ENCODE measurements around the gene NCLN.
A peak's percentile ranks its signal among the peaks of the same experiment; 100 is the strongest.
"Not testable (repeated sequence)": the region's sequence is repeated elsewhere in the genome, so short reads cannot be mapped to it uniquely, and the experiment has no call there.

Gene NCLN

GRCh38 chr19:3154957-3155736, 30.6 kb upstream of the NCLN start:
- peak; percentile 76 for DNase-seq (ENCODE audit: low read depth)

- DNase-seq (ENCODE audit: low read depth), result no peak
These were observed 28.5 kb upstream of the NCLN start for GRCh38 chr19:3157096-3157845.

- DNase-seq (ENCODE audit: low read depth), result no peak
These were observed 26.2 kb upstream of the NCLN start for GRCh38 chr19:3159565-3159964.

DNA sequence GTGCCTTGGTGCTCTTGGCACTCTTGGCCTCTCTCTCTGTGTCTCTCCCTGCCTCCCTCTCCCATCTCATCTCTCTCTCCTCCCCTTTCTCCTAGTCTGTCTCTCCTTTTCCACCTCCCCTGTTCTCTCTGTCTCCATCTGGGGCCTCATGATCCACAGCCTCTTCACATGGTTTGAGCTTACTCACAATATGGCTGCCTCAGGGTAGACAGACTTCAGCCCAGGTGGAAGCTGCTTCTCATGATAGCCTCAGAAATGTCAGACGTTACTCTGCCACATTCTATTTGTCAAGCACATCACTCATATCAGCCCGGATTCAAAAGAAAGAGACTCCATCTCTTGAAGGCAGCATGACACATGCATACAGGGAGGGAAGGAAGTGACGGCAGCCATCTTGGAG, 25.5 kb upstream of the NCLN start:
- DNase-seq (ENCODE audit: low read depth), result no peak

GRCh38 chr19:3161453-3161852, 24.3 kb upstream of the NCLN start:
- DNase-seq (ENCODE audit: low read depth), result no peak

DNA sequence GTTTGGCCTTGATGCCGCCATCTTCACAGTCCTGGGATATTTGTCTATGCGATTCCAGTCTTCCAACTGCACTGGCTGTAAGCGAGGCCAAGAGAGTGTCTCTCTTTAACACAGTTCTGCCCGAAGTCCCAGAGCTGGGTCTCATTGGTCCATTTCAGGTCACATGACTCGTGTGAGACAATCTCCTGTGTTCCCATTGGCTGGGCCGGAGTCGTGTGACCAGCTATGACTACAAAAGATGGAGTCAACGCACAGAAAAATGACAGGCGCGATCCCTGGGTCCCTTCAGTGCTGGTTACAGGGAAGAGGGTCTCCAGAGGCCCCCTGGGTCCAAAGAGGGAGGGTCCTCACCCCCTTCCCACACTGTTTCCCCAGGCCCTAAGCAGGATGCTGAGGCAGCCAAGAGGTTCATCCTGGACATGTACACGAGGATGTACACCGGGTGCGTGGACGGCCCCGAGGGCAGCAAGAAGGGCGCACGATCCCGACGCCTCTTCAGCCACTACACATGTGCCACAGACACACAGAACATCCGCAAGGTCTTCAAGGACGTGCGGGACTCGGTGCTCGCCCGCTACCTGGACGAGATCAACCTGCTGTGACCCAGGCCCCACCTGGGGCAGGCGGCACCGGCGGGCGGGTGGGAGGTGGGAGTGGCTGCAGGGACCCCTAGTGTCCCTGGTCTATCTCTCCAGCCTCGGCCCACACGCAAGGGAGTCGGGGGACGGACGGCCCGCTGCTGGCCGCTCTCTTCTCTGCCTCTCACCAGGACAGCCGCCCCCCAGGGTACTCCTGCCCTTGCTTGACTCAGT, 23.1 kb upstream of the NCLN start:
- no peak for DNase-seq (ENCODE audit: low read depth)

DNA sequence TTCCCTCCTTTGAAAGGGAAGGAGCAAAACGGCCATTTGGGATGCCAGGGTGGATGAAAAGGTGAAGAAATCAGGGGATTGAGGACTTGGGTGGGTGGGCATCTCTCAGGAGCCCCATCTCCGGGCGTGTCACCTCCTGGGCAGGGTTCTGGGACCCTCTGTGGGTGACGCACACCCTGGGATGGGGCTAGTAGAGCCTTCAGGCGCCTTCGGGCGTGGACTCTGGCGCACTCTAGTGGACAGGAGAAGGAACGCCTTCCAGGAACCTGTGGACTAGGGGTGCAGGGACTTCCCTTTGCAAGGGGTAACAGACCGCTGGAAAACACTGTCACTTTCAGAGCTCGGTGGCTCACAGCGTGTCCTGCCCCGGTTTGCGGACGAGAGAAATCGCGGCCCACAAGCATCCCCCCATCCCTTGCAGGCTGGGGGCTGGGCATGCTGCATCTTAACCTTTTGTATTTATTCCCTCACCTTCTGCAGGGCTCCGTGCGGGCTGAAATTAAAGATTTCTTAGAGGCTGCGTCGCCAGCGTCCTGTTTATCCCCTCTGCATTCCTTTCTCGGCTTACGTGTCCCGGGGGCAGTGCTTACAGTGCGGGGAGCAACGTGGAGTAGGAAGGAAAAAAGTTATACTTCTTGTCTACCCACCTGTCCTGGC, 22.4 kb upstream of the NCLN start:
- DNase-seq (ENCODE audit: low read depth), result peak; percentile 60

DNA sequence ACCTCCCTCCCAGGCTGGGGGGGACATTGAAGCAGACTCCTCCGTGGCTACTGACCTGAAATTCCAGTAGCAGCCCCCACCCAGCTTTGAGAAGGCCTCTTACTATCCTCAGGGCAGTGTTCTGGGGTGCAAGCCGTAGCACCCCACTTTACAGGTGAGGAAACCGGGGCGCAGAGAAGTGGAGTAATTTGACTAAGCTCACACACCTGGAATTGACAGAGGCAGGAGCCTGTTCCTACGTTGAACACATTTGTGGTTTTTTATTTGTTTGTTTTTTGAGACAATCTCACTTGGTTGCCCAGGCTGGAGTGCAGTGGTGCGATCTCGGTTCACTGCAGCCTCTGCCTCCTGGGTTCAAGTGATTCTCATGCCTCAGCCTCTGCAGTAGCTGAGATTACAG, 21.8 kb upstream of the NCLN start:
- DNase-seq (ENCODE audit: low read depth), result no peak

DNA sequence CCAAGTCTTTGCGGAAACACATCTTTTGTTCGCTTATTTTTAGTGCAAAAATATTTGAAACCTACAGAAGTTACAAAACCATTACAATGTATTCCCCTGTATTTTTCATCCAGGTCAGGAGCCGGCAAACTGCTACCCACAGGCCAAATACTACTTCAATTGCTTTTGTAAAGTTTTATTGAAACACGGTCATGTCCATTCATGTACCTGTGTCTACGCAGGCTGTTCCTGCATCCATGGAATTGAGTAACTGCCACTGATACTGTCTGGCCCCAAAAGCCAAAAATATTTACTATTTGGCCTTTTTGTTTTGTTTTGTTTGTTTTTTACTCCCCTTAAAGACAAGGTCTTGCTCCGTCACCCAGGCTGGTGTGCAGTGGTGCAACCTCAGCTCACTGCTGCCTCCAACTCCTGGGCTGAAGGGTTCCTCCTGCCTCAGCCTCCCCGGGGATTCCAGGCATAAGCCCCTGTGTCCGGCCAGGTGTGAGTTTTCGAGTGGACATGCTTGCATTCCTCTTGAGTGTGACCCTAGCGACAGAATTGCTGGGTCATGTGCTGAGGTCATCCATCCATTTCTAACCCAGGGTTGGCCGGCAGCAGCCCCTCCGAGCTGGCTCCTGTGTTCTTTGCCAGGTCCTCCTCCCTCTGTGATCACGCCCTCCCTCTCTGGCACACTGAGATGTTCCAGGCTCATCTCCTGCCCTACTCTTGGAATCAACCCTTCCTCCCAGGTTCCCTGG, 18.0 kb upstream of the NCLN start:
- no peak for DNase-seq (ENCODE audit: low read depth)

GRCh38 chr19:3171894-3172672, 13.6 kb upstream of the NCLN start:
- DNase-seq (ENCODE audit: low read depth), result no peak

GRCh38 chr19:3172673-3173000, 13.1 kb upstream of the NCLN start:
- not testable (repeated sequence) for DNase-seq (ENCODE audit: low read depth)

GRCh38 chr19:3175781-3176714, 9.7 kb upstream of the NCLN start:
- DNase-seq (ENCODE audit: low read depth), result peak; percentile 29

- DNase-seq (ENCODE audit: low read depth), result peak; percentile 54
These were observed 8.8 kb upstream of the NCLN start for GRCh38 chr19:3176715-3177501.

- peak; percentile 37 for DNase-seq (ENCODE audit: low read depth)
These were observed 7.3 kb upstream of the NCLN start, which contains the start of gene S1PR4 for GRCh38 chr19:3178377-3178972. TSS of gene S1PR4 (plus strand) at chr19:3178769. CDS start at chr19:3178793, 24 bp downstream.

DNA sequence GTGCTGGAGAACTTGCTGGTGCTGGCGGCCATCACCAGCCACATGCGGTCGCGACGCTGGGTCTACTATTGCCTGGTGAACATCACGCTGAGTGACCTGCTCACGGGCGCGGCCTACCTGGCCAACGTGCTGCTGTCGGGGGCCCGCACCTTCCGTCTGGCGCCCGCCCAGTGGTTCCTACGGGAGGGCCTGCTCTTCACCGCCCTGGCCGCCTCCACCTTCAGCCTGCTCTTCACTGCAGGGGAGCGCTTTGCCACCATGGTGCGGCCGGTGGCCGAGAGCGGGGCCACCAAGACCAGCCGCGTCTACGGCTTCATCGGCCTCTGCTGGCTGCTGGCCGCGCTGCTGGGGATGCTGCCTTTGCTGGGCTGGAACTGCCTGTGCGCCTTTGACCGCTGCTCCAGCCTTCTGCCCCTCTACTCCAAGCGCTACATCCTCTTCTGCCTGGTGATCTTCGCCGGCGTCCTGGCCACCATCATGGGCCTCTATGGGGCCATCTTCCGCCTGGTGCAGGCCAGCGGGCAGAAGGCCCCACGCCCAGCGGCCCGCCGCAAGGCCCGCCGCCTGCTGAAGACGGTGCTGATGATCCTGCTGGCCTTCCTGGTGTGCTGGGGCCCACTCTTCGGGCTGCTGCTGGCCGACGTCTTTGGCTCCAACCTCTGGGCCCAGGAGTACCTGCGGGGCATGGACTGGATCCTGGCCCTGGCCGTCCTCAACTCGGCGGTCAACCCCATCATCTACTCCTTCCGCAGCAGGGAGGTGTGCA, 6.6 kb upstream of the NCLN start:
- no peak for DNase-seq (ENCODE audit: low read depth)

- no peak for DNase-seq (ENCODE audit: low read depth)
These were observed 5.9 kb upstream of the NCLN start for GRCh38 chr19:3179739-3180293.
